ENCODE measurements around the gene TMPRSS4.
"Not testable (repeated sequence)": the region's sequence is repeated elsewhere in the genome, so short reads cannot be mapped to it uniquely, and the experiment has no call there.

The TMPRSS4 gene

DNA sequence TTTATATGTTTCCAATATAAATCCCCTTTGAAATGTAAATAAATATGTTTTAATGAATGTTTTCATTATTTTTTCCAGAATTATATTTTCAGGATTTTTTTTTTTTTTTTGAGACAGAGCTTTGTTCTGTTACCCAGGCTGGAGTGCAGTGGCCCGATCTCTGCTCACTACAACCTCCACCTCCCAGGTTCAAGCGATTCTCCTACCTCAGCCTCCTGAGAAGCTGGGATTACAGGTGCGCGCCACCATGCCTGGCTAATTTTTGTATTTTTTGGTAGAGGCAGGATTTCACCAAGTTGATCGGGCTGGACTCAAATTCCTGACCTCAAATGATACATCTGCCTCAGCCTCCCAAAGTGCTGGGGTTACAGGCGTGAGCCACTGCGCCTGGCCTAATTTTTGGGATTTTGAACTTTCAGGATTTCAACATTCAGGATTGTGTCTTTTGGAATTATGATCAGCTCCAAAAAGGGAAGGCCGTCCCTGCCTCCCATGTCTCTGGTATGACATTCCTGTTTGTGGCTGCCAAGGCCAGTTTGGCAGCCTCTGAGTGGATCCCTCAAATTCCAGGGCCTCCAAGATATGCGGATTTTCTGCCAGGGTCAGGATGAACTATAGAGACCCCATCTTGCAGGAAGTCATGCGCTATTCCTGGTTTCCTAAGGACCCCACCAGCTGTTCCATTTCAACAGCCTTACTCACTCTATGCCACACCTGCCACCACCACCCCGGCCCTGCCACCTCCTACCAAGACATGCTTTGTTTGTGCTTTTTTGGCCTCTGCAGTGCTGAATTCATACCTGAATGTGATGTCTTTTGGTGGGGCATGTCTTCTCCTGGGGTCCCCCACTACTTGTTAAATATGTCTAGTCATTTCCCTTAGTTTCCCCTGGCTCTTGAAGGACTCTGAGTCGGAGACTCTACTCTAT lies 21.9 kb upstream of the TMPRSS4 start:
- no peak for DNase-seq
- in situ Hi-C loops (cut with HindIII; ENCODE audit: low pct_ligation_motif_present, low pct_unique_long_range_greater_than_20kb, low sequenced_read_pairs): no loop called here

DNA sequence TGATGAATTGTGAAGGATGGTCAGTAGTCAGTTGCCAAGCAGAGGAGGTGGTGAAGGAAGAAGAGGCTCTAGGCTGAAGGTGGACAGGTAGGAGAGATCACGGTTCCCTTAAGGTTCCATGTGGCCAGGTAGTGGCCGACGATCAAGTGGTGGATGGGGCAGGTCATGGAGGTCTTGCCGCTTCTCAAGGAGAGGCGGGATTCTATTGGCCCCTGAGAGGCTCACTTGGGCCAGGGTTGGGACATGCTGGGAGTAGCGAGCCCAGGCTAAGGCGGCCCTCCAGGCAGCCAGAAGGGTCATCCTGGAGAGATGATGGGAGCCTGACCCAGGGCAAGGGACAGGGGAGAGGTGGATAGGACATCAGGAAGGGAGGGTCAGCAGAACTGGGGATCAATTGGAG lies 20.9 kb upstream of the TMPRSS4 start:
- no peak for DNase-seq
- in situ Hi-C loops (cut with HindIII; ENCODE audit: low pct_ligation_motif_present, low pct_unique_long_range_greater_than_20kb, low sequenced_read_pairs): no loop called here

DNA sequence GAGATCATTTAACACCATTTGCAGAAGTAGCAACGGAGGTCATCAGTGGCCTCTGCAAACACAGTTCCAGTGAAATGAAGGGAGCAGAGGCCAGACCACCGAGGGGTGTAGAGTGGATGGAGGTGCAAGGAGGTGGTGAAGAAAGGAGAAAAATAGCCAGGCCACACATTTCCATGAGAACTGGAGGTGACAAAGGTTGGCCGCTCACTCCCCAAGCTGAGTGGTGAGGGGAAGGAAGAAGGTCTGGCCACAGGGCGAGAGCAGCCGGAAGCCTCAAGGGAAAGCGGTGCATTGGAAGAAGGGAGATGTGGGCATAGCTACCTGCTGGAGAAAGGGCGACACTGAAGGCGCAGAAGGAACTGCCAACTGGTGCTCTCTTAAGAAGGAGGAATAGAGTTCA lies 20.1 kb upstream of the TMPRSS4 start:
- in situ Hi-C loops (cut with HindIII; ENCODE audit: low pct_ligation_motif_present, low pct_unique_long_range_greater_than_20kb, low sequenced_read_pairs): no loop called here
- DNase-seq: no peak

DNA sequence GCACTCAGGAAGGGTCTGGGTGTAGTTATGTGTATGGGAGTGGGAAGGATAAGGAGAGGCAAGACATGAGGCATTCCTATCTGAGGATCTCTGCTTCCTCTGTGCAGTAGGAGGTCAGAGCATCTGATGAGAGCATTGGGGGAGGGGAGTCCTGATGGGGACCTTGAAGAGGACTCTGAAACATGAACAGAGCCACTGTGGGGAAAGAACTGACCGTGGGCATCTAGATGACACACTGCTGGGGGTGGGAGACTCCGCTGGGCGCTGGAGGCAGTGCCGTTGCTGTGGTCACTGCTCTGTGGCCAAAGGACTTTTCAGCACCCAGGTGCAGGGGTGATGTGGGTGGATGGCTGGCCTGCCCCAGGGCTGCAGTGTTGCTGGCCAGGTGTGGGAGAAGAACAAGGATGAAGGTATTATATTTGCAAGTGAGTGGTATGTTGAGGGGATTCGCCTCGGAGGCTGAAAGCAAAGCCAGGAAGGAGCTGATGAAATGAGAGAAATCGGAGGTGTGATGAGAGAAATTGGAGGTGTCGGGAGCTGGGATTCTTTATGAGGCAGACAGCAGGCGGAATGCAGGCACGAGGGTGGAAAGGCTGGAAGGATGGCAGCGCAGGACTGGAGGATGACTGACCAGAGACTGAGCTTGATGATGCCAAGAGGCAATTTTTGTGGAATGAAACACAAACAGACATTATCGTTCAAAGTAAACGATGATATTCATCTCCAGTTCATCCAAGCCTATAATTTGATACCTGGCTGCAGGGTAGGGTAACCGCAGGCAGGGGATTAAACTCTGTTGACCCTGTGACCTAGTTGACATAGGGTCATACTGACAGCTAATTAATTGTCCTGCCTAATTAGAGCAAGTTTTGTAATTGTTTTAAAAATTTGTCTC lies 19.4 kb upstream of the TMPRSS4 start:
- DNase-seq: no peak
- in situ Hi-C loops (cut with HindIII; ENCODE audit: low pct_ligation_motif_present, low pct_unique_long_range_greater_than_20kb, low sequenced_read_pairs): no loop called here

DNA sequence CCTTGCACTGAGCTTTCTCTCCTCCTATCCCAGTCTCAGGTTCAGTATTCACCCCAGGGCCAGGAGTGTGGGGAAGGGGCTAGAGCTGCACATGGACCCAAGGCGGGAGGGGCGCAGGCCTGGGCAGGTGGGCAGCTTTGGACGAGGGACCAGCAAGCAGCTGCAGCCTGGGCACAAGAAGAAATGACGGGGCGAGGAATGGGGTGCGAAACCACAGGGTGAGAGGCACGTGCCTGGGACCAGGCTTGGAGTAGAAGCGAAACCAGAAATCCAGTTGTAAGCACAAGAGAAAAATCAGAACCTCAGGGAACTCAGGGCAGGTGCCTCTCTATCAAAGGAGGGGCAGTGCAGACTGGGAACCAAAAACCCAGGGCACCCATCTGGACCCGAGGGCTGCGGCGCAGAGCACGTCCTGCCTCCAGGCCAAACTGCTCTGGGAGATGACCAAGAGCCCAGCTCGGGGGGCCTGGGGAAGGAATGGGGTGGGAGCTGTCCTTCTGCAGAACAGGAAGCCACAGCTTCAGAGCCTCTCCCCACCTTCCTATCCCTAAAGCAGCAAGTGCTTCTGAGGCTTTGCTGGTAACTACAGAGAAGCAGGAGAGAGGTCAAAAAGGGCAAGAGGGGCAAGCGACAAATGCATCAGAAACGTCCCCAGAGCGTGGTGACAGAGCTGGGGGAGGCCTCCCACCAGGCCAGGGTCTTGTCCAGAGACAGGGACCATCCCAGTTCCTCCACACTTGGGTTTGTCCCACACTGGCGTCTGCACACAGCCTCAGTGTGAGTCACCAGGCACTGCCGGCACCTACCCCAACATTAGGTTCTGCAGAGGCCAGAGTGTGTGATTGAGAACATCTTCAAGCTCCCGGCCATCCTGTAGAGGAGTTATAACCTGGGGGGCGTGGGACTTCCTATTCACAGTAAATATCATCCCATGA lies 18.3 kb upstream of the TMPRSS4 start:
- in situ Hi-C loops (cut with HindIII; ENCODE audit: low pct_ligation_motif_present, low pct_unique_long_range_greater_than_20kb, low sequenced_read_pairs): no loop called here
- no peak for DNase-seq

DNA sequence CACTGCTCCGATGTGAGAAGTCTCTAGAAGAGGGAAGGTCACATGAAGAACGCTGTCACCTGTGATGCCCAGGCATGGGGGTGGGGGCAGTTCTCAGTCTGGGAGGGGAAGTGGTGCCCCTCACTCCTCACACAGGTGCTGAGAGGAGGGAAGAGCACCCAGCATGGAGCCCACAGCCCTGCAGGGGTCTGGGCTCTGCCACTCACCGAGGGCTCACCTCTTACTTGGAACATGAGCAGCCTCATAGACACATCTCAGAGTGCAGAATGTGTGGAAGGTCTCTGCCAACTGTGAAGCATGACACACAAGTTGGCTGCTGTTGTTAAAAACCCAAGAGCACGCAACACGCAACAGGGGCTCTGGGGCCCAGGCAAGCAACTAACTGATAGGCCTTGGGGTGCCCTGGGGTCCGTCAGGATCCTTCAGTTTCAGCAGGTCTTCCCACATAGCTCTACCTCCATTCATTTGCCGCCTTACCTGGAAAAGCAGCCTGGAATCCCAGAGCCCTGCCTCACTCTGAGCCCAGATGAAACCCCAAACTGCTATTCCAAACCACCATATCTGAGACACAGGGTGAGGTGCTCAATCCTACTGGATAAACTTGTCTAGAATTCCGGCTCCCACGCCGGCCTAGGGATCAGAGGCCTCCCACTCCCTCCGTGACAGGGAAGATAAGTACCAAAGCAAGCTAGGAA lies 17.5 kb upstream of the TMPRSS4 start:
- DNase-seq: no peak
- in situ Hi-C loops (cut with HindIII; ENCODE audit: low pct_ligation_motif_present, low pct_unique_long_range_greater_than_20kb, low sequenced_read_pairs): no loop called here

DNA sequence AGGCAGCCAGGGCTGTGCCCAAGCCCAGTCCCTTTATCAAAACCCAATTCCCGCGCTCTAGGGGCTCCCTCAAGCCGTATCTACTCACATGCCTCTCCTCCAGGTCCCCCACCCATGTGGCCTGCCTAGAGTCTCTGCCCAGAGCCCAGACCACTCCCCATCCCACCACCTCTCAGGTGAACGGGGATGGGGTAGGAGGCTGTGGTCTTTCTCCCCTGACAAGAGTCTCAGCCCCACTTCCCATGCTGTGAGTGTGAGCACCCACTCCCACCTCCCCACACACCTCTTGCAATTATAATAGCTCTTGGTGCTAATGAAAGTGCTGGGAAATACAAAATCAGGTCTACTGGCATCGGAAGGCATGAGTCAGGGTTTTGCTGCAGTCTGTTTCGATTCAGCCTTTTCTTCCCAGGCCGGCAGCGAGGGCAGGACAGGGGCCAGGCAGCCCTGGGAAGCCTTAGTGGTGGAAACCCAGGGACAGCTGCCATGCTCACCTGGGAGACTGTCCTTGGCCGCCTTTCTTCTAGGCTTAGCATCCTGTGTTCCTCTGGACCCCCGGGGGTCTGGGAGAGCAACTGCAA lies 16.7 kb upstream of the TMPRSS4 start:
- DNase-seq: no peak

DNA sequence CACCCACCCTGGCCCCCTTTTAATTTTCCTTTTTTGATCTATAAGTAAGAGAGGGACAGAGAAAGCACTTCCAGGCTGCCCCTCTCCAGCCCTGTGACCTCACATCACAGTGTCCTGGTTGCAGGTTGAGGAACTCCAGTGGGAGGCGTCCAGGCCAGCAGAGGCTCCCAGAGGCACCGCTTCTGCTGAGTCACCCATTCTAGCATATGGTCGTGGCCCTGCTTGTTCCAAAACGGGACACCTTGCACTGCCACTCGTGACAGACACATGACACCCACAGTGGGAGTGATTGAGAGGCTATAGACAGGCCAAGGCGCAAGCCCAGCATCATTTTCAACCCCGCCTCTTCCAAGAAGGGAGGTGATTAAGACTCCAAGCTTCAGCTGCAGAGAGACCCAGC lies 16.0 kb upstream of the TMPRSS4 start:
- DNase-seq: no peak
- in situ Hi-C loops (cut with HindIII; ENCODE audit: low pct_ligation_motif_present, low pct_unique_long_range_greater_than_20kb, low sequenced_read_pairs): no loop called here

More for the DNA sequence above, 16.7 kb upstream of the TMPRSS4 start:
- in situ Hi-C loops (cut with HindIII; ENCODE audit: low pct_ligation_motif_present, low pct_unique_long_range_greater_than_20kb, low sequenced_read_pairs): no loop called here

DNA sequence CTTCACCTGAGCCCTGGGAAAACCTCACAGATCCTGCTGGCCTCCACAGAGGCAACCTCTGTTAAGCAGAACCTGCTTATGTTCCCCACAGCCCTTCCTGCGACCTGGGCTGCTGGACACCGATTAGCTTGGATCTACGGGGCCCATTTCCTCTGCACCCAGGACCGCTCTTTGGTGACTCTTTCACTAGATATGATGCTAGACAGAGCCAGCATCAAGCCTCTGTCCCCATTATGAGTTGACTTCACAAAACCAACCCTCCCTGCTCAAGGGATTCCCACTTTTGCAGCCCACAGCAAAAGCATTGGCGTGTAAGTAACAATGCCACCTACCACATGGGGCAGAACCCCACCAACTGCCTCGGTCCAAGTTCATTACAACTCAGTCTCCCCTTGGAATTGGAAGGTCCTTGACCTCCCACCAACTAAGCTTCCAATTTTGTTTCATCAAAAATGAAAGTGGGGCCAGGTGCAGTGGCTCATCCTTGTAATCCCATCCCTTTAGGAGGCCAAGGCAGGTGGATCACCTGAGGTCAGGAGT lies 15.2 kb upstream of the TMPRSS4 start:
- DNase-seq: no peak
- in situ Hi-C loops (cut with HindIII; ENCODE audit: low pct_ligation_motif_present, low pct_unique_long_range_greater_than_20kb, low sequenced_read_pairs): no loop called here

DNA sequence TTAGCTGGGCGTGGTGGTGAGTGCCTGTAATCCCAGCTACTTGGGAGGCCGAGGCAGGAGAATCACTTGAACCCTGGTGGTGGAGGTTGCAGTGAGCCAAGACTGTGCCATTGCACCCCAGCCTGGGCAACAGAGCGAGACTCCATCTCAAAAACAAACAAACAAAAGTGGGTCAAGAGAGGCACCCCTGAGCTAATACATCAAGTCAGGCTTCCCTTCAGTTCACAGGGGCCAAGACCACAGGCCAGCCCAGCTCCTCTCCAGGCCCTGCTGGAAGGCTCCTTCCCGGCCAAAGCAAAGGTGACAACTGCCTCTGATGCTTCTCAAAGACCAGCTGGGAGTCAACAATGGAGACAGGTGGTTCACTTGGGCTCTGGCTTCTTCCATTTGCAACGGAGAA lies 14.7 kb upstream of the TMPRSS4 start:
- DNase-seq; in situ Hi-C loops (cut with HindIII; ENCODE audit: low pct_ligation_motif_present, low pct_unique_long_range_greater_than_20kb, low sequenced_read_pairs): not testable (repeated sequence)

DNA sequence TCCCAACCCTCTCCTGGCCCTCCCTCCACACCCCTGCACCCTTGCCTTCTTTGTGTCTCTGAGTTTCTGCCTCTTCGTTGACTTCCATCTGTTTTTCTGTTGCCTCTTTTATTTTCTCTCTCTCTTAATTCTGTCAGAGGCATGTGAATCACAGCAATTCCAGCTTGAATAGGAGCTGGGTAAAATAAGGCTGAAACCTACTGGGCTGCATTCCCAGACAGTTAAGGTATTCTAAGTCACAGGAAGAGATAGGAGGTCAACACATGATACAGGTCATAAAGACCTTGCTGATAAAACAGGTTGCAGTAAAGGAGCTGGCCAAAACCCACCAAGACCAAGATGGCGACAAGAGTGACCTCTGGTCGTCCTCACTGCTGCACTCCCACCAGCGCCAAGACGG lies 14.2 kb upstream of the TMPRSS4 start:
- DNase-seq; in situ Hi-C loops (cut with HindIII; ENCODE audit: low pct_ligation_motif_present, low pct_unique_long_range_greater_than_20kb, low sequenced_read_pairs): not testable (repeated sequence)

DNA sequence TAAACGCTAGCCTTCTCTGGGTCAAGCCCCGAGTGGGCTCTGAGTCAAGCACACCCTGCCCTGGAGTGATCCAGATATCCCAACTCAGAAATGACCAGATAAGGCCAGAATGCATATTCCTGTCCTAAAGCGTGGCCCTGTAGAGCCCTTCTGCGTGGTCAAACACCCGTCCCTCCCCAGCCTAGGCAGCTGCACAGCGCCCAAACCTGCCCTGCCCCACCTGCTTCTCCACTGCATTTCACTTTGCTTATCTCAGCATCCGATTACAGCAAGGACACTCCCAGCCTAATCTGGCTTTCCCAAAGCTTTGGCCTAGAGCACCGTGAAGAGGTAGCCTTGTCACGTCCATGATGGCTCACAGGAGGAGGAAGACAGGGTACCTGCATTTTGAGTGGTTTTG lies 11.9 kb upstream of the TMPRSS4 start:
- in situ Hi-C loops (cut with HindIII; ENCODE audit: low pct_ligation_motif_present, low pct_unique_long_range_greater_than_20kb, low sequenced_read_pairs): no loop called here
- DNase-seq: no peak

DNA sequence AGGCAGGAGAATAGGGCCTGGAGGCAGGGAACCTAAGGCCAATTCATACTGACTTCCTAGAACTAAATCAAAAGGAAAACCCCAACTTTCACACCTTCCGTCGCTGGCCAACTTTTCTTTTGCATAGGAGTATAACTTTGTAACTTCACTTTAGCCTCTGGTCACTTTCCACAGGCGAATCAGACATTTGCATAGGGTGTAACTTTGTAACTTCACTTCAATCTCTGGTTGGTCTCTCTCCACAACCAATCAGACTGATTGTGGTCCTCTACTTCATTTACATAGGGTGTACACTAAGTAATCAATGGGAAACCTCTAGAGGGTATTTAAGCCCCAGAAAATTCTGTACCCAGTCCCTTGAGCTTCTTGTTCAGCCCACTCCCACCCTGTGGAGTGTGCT lies 11.5 kb upstream of the TMPRSS4 start:
- in situ Hi-C loops (cut with HindIII; ENCODE audit: low pct_ligation_motif_present, low pct_unique_long_range_greater_than_20kb, low sequenced_read_pairs): no loop called here
- DNase-seq: no peak

DNA sequence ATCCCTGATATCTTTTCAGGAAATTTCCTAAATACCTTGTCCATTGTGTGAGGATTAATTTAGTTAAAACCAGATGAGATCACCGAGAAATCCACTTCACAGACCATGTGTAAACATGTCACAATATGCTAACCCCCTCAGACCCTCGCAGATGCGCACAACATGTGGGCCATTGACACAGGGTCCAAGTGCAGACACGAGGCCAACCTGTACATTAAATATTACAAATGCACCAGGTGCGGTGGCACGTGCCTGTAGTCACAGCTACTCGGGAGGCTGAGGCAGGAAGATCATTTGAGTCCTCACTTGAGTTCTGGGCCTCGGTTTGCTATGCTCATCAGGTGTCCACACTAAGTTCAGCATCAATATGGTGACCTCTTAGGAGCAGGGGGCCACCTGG lies 9.9 kb upstream of the TMPRSS4 start:
- no peak for DNase-seq
- in situ Hi-C loops (cut with HindIII; ENCODE audit: low pct_ligation_motif_present, low pct_unique_long_range_greater_than_20kb, low sequenced_read_pairs): no loop called here

DNA sequence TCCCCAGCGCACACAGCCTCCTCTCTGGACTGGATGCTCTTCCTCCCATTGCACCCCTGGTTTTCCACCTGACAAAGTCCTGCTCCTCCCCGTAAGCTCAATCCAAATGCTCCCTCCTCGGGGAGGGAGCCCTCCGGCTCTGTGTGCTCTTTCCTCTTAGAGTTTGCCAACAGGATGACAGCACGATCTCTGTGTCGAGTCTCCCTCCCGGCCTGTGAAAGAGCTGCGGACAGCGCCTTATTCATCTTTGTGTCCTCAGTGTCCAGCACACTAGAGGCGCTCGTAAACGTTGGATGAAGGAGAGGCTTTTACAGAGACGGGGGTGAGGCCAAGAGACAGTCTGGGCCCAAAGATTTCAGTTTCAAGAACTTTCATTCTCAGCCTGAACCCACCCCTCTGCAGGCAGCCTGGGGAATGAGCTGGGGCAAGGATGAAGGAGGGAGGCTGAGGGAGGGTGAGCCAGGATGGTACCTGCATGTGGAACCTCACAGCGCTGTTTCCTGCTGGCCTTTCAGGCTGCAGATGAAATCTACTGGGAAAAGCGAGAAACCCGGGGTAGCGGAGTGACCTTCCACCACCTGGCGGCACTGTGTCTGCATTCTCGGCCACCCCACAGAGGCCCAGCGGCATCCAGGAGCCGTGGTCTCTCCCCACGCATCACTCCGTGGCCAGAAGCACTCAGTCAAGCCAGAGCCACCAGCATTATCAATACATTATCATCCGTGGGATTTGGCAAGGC lies 8.5 kb upstream of the TMPRSS4 start:
- in situ Hi-C loops (cut with HindIII; ENCODE audit: low pct_ligation_motif_present, low pct_unique_long_range_greater_than_20kb, low sequenced_read_pairs): no loop called here
- no peak for DNase-seq

DNA sequence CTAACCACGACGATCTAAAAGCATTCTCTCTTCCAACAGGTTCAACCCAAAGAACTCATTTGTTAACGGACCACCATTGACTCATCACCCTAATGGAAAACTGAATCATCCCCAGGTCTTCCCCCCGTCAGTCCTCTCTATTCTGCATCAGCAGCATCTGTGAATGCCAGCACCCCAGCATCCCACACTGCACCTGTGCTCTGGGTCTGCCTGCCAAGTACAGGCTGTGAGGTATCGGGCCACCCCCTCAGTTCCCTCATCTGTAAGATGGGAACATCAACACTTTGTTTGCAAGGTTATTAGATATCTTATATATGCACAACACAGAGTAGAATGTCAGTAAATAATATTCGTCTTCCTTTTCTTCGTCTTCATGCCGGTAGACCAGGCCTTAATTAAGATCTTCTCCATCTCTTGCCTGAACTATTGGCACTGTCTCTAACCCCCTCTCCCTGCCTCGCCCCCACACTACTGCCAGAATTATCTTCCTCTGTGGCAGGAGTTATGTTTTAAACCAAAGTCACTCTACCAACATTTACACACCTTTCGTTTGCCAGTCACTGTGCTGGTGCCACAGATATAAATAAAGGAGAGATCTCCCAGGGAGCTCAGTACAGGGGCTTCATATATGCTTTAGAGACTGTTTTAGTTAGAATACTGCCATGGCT lies 7.8 kb upstream of the TMPRSS4 start:
- DNase-seq: no peak
- in situ Hi-C loops (cut with HindIII; ENCODE audit: low pct_ligation_motif_present, low pct_unique_long_range_greater_than_20kb, low sequenced_read_pairs): no loop called here
